HCT116 (cell line): ENCODE measurements around the gene FRAS1. TPM values are rescaled to one million over a fixed set of nuclear protein-coding genes. Genes with fewer than 3 reads are reported as not detected.
A peak's percentile ranks its signal among the peaks of the same experiment; 100 is the strongest.

Experiments used
- ATAC-seq: fragments of 200-7000 bp; cut with Tn5 transposase; 2 replicates; pipeline ENCODE4 v1.9.1; 2020; ENCODE audit warnings: mild to moderate bottlenecking, moderate library complexity
- BruUV-seq: library from RNA; stranded (reverse); fragments of 400-500 nt; replicated peaks from 2 replicates; lab custom pipeline; 2021; lab: Mats Ljungman, UMichigan
- CTCF ChIA-PET: fragments of 300-600 bp; sonication (Branson Sonifier 250); formaldehyde crosslinking; loops from one replicate; lab custom pipeline; 2021; ENCODE audit warnings: antibody characterized with exemption; lab: Charles Lee
- POLR2A ChIA-PET: fragments of 300-600, 350-600 bp; sonication (Branson Sonifier 250); formaldehyde crosslinking; loops from one replicate; lab custom pipeline; 2021; ENCODE audit warnings: antibody characterized with exemption; lab: Charles Lee
- RAD21 ChIA-PET, 2 experiments: fragments of 300-600 bp; sonication (Branson Sonifier 250); formaldehyde crosslinking; loops; one replicate each; lab custom pipeline; 2023; ENCODE audit warnings: low total read pairs in 2 of 2; ENCODE audit not compliant: uncharacterized antibody in 2 of 2, unreplicated experiment in 2 of 2, low non-redundant PET in 1 of 2; lab: Charles Lee
- DNase-seq: peaks from one replicate; pipeline ENCODE4 v3.0.0-alpha.2; 2010; ENCODE audit warnings: low read depth, low spot score
- H2AFZ ChIP-seq: fragments of 200-600 bp; shearing (Covaris generic), sonication (generic); 2 replicates; pipeline ENCODE4 v1.6.1; 2017; ENCODE audit warnings: low read depth, mixed run types, mixed read lengths, antibody characterized with exemption, low read length; ENCODE audit not compliant: poor library complexity, severe bottlenecking
- H3K27ac ChIP-seq: 2 replicates; pipeline ENCODE4 v1.5.1; 2012; ENCODE audit warnings: low read depth, low read length
- H3K27me3 ChIP-seq: fragments of 200-600 bp; sonication (generic); 2 replicates; pipeline ENCODE4 v1.6.1; 2016; ENCODE audit warnings: mixed run types, low read length, mixed read lengths; ENCODE audit not compliant: insufficient read depth
- H3K36me3 ChIP-seq, 2 experiments: fragments of 200-500 bp in 1 of 2; fragments of 200-600 bp in 1 of 2; sonication (Bioruptor generic) in 1 of 2; sonication (generic) in 1 of 2; 2 replicates each; pipeline versions ENCODE4 v1.5.1 to v1.6.1; 2014 to 2016; ENCODE audit warnings: low read length in 2 of 2, inconsistent platforms in 1 of 2, mixed read lengths in 1 of 2, mixed run types in 1 of 2; ENCODE audit not compliant: insufficient read depth in 2 of 2, control insufficient read depth in 1 of 2
- H3K4me1 ChIP-seq, 2 experiments: fragments of 200-600 bp in 1 of 2; sonication (generic) in 1 of 2; 2 replicates each; pipeline versions ENCODE4 v1.5.1 to v1.6.1; 2012 to 2017; ENCODE audit warnings: low read length in 2 of 2, inconsistent platforms in 1 of 2, mild to moderate bottlenecking in 1 of 2, mixed read lengths in 1 of 2, mixed run types in 1 of 2, moderate library complexity in 1 of 2; ENCODE audit not compliant: insufficient read depth in 2 of 2, control insufficient read depth in 1 of 2
- H3K4me2 ChIP-seq: fragments of 200-600 bp; sonication (generic); 2 replicates; pipeline ENCODE4 v1.6.1; 2017; ENCODE audit warnings: mixed run types, low read length, mixed read lengths
- H3K4me3 ChIP-seq, 2 experiments: fragments of 200-600 bp in 1 of 2; sonication (generic) in 1 of 2; replicated peaks in 1 of 2; 2 replicates each; pipeline ENCODE4 v1.5.1; 2011 to 2016; ENCODE audit warnings: low read length in 2 of 2, control low read depth in 1 of 2, low read depth in 1 of 2, mild to moderate bottlenecking in 1 of 2, mixed read lengths in 1 of 2, mixed run types in 1 of 2
- H3K79me2 ChIP-seq: fragments of 200-600 bp; sonication (generic); 2 replicates; pipeline ENCODE4 v1.6.1; 2017; ENCODE audit warnings: mild to moderate bottlenecking, mixed run types, low read length, moderate library complexity, mixed read lengths; ENCODE audit not compliant: insufficient read depth
- H3K9ac ChIP-seq: fragments of 200-600 bp; sonication (generic); 2 replicates; pipeline ENCODE4 v1.6.1; 2016; ENCODE audit warnings: low read length, mixed read lengths
- H3K9me2 ChIP-seq: fragments of 200-600 bp; sonication (generic), shearing (Covaris generic); 2 replicates; pipeline ENCODE4 v1.6.1; 2017; ENCODE audit warnings: mixed run types, mild to moderate bottlenecking, moderate library complexity; ENCODE audit not compliant: insufficient read depth
- H3K9me3 ChIP-seq, 2 experiments: fragments of 200-500 bp in 1 of 2; fragments of 200-600 bp in 1 of 2; sonication (Bioruptor generic) in 1 of 2; sonication (generic) in 1 of 2; 2 replicates each; pipeline ENCODE4 v1.6.1; 2014 to 2017; ENCODE audit warnings: low read length in 2 of 2, mixed read lengths in 2 of 2, inconsistent platforms in 1 of 2, low read depth in 1 of 2, mild to moderate bottlenecking in 1 of 2, mixed run types in 1 of 2, moderate library complexity in 1 of 2; ENCODE audit not compliant: control insufficient read depth in 1 of 2, insufficient read depth in 1 of 2
- H4K20me1 ChIP-seq: fragments of 200-600 bp; sonication (generic), shearing (Covaris generic); 2 replicates; pipeline ENCODE4 v1.6.1; 2017; ENCODE audit warnings: mixed run types, mild to moderate bottlenecking, moderate library complexity; ENCODE audit not compliant: insufficient read depth
- CEBPB ChIP-seq: IDR thresholded peaks from 2 replicates; pipeline ENCODE4 v1.6.1; 2012; ENCODE audit warnings: low read depth
- CTCF ChIP-seq, 3 experiments: fragments of 200-600 bp in 1 of 3; sonication (generic) in 1 of 3; IDR thresholded peaks in 2 of 3; conservative IDR thresholded peaks in 1 of 3; 2 replicates each; pipeline ENCODE4 v1.5.1; 2012 to 2017; ENCODE audit warnings: low read depth in 2 of 3, low read length in 2 of 3, antibody characterized with exemption in 1 of 3, borderline replicate concordance in 1 of 3, control low read depth in 1 of 3, mild to moderate bottlenecking in 1 of 3, mixed read lengths in 1 of 3, mixed run types in 1 of 3, moderate library complexity in 1 of 3; ENCODE audit not compliant: insufficient read depth in 1 of 3
- EGR1 ChIP-seq: IDR thresholded peaks from 2 replicates; pipeline ENCODE4 v1.6.1; 2012; ENCODE audit warnings: low read depth
- ELF1 ChIP-seq: IDR thresholded peaks from 2 replicates; pipeline ENCODE4 v1.6.1; 2012; ENCODE audit warnings: low read depth, borderline replicate concordance
- EZH2 ChIP-seq: fragments of 200-600 bp; sonication (generic); IDR thresholded peaks from 2 replicates; pipeline ENCODE4 v1.6.1; 2017; ENCODE audit warnings: antibody characterized with exemption, mixed run types
- EZH2phosphoT487 ChIP-seq: fragments of 200-600 bp; IDR thresholded peaks from 2 replicates; pipeline ENCODE4 v1.6.1; 2018; ENCODE audit warnings: antibody characterized with exemption, borderline replicate concordance
- JUND ChIP-seq: IDR thresholded peaks from 2 replicates; pipeline ENCODE4 v1.6.1; 2012
- MAX ChIP-seq: IDR thresholded peaks from 2 replicates; pipeline ENCODE4 v1.6.1; 2012
- POLR2A ChIP-seq: IDR thresholded peaks from 2 replicates; pipeline ENCODE4 v1.7.0; 2011; ENCODE audit warnings: borderline replicate concordance; ENCODE audit not compliant: insufficient read depth, insufficient read length; ENCODE audit errors: extremely low read depth
- POLR2AphosphoS5 ChIP-seq: IDR thresholded peaks from 2 replicates; pipeline ENCODE4 v1.6.1; 2011; ENCODE audit warnings: mild to moderate bottlenecking, low read depth, low read length, moderate library complexity
- RAD21 ChIP-seq: IDR thresholded peaks from 2 replicates; pipeline ENCODE4 v1.6.1; 2012; ENCODE audit warnings: low read depth, mild to moderate bottlenecking
- REST ChIP-seq: IDR thresholded peaks from 2 replicates; pipeline ENCODE4 v1.6.1; 2012; ENCODE audit warnings: low read depth
- SIN3A ChIP-seq: IDR thresholded peaks from 2 replicates; pipeline ENCODE4 v1.6.1; 2012; ENCODE audit warnings: low read depth
- SP1 ChIP-seq: IDR thresholded peaks from 2 replicates; pipeline ENCODE4 v1.6.1; 2012; ENCODE audit warnings: low read depth
- SRF ChIP-seq: IDR thresholded peaks from 2 replicates; pipeline ENCODE4 v1.6.1; 2012; ENCODE audit warnings: low read depth
- TCF7L2 ChIP-seq: IDR thresholded peaks from 2 replicates; pipeline ENCODE4 v1.7.0; 2011; ENCODE audit warnings: borderline replicate concordance, inconsistent platforms; ENCODE audit not compliant: insufficient read depth, insufficient read length; ENCODE audit errors: extremely low read depth
- YY1 ChIP-seq: IDR thresholded peaks from 2 replicates; pipeline ENCODE4 v1.6.1; 2011; ENCODE audit warnings: low read length, low read depth, moderate library complexity, mild to moderate bottlenecking; ENCODE audit not compliant: insufficient replicate concordance; ENCODE audit errors: extremely low read depth
- ZFX ChIP-seq: fragments of 450-650 bp; IDR thresholded peaks from 2 replicates; pipeline ENCODE4 v1.6.1; 2017
- ZNF274 ChIP-seq: fragments of 200-500 bp; sonication (Bioruptor generic); IDR thresholded peaks from 2 replicates; pipeline ENCODE4 v1.6.1; 2014; ENCODE audit warnings: mild to moderate bottlenecking, low read depth, low read length, inconsistent platforms
- intact Hi-C: fragments of 100-400 bp; cut with micrococcal nuclease; formaldehyde crosslinking; loops from 2 replicates; pipeline ENCODE4 v1.10.0; 2022
- total RNA-seq: library from RNA; stranded (reverse); gene quantifications from one replicate; pipeline ENCODE4 v1.2.1, GENCODE V29; 2021; ENCODE audit not compliant: unreplicated experiment
- TF ChIP-seq, protein P1 (sequence below): IDR thresholded peaks from 2 replicates; pipeline ENCODE4 v1.6.1; 2012

Gene FRAS1
- total RNA-seq, 1 experiment from 2014 or later, result 33.5 TPM

DNA sequence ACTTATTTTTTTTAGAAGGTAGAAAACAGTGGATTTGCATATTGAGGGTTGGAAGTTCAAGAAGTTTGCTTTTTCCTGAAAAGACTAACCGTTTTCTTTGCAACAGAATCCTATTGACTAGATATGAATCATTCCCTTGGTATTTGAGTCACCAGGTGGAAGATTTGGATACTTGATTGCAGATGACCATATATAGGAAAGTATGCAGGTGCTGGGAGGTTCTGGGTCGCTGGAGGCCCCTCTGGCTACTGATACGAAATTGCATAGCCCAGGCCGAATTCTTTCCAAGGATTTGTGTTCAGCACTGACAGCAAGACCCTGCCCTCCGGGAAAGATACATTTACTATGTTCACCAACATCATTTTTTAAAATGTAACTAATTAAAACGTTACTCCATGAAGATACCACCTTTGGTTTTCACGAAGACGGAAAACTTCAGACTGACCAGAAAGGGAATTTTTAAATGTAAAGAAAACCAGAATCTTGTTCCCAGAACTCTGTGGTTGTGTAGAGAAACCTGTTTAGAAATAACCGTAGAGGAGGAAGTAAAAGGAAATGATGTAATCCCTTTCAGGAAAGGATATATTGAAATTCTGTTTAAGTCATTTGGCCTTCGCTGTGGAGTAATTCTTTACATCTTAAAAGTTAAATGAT, 495.4 kb downstream of the FRAS1 start:
- Histone ChIP-seq H3K4me3 (peak overlapping the region; percentile 61 to 71), H4K20me1 (no peaks in the 10 kb centered on the region), H3K36me3 (peaks cover 0 to 1% of the 10 kb centered on the region in 2 experiments; a peak in 1 of 4 replicates), H3K27me3 (no peaks in the 10 kb centered on the region), H3K9me2 (no peaks in the 10 kb centered on the region), H3K9me3 (no peaks in the 10 kb centered on the region), H3K27ac (peak overlapping the region; percentile 100), H3K9ac (peak overlapping the region; percentile 90), H3K4me2 (peak overlapping the region; percentile 87), H3K4me1 (peaks cover 58 to 71% of the 10 kb centered on the region in 2 experiments), H2AFZ (no peak overlapping the region), H3K79me2 (peaks cover 34% of the 10 kb centered on the region)
- intact Hi-C loops, result loop anchor here (2.0 to 5.0 kb wide), 2 partner anchors 690 to 1475 kb away; partner anchors contain the start of genes CCNI and MRPL1
- DNase-seq, result peak; percentile 88
- ATAC-seq, result peak; percentile 71
- CTCF ChIA-PET, result interaction anchor here (1.0 kb wide), 1 partner anchor 9 kb away, joined by 3 read pairs; no protein-coding TSS in a partner anchor
- RAD21 ChIA-PET, result no interaction called here
- TSS peak; percentile 58 for BruUV-seq
- POLR2A ChIA-PET, result interaction anchor here (1.2 to 2.5 kb wide), 4 partner anchors 8 to 18 kb away, joined by 4 to 17 read pairs (median 6); no protein-coding TSS in a partner anchor
- TF ChIP-seq CEBPB (peak; percentile 17), REST (no peak), EZH2phosphoT487 (no peak), JUND (peak; percentile 91), ELF1 (no peak), ZNF274 (no peak), SRF (peak; percentile 100), YY1 (no peak), POLR2A (no peak), CTCF (IDR thresholded peaks at IDR 0.05 in 2 of 3, conservative IDR thresholded peaks at IDR 0.05 in 1 of 3; ENCODE audit: borderline replicate concordance in 1 of 3, insufficient read depth in 1 of 3, low read depth in 2 of 3, low read length in 2 of 3) (no peak), TCF7L2 (no peak), SP1 (peak; percentile 80), POLR2AphosphoS5 (peak; percentile 64), EGR1 (no peak), EZH2 (no peak), ZFX (no peak), MAX (no peak; the same call in 1 of the 2 replicates), RAD21 (peak; percentile 9; the same call in 1 of the 2 replicates), SIN3A (no peak; the same call in 1 of the 2 replicates)
- TF ChIP-seq, protein P1, sequence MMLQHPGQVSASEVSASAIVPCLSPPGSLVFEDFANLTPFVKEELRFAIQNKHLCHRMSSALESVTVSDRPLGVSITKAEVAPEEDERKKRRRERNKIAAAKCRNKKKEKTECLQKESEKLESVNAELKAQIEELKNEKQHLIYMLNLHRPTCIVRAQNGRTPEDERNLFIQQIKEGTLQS, result no peak
